A549 treated with dexamethasone at 1 μM for 4 hours (cell line): ENCODE results near the gene PBOV1. TPM values are rescaled to one million over a fixed set of nuclear protein-coding genes. Genes with fewer than 3 reads are reported as not detected.

Experiments used
- total RNA-seq: library from RNA; stranded (reverse); fragments of 200-300 nt; extraction: Qiagen RNA extraction; gene quantifications from 5 replicates; pipeline ENCODE4 v1.2.3, GENCODE V29; 2022

Gene PBOV1
- not detected in 5 replicates for total RNA-seq

GRCh38 chr6:138218449-138218848 is at the start of gene PBOV1:
TSS of gene PBOV1 (minus strand) at chr6:138218491. CDS start at chr6:138218395, 96 bp downstream.

Other genes starting within 250 kb of the PBOV1 start
- 70.0 to 78.4 TPM (median 74.4 TPM) in 5 replicates for gene PERP, start 111.1 kb downstream of the PBOV1 start, total RNA-seq
- 0.40 to 0.66 TPM (median 0.54 TPM) in 5 replicates for gene ARFGEF3, start 56.6 kb downstream of the PBOV1 start, total RNA-seq
- gene SMIM28, start 159.4 kb upstream of the PBOV1 start, total RNA-seq, result not detected in 5 replicates
- 17.7 to 31.7 TPM (median 28.9 TPM) in 5 replicates for gene HEBP2, start 185.7 kb upstream of the PBOV1 start, total RNA-seq